Vein endothelial cell (primary cell): Measurements from ENCODE around the gene SLCO1C1. TPM values are rescaled to one million over a fixed set of nuclear protein-coding genes. Genes with fewer than 3 reads are reported as not detected.

Source experiments
- total RNA-seq: library from RNA; depleted of rRNA; stranded (reverse); fragments of >200 nt; gene quantifications from 2 replicates; pipeline ENCODE4 v1.2.3, GENCODE V29; 2012

The SLCO1C1 gene
- 0.57 and 0.98 TPM in 2 replicates for total RNA-seq

GRCh38 chr12:20695232-20695631, at the start of gene SLCO1C1:
Gene SLCO1C1, plus strand, starts transcription at chr12:20695332. Its CDS starts 4,245 bp downstream, at chr12:20699577.

Other genes starting within 250 kb of the SLCO1C1 start
- gene SLCO1B3, start 115.4 kb downstream of the SLCO1C1 start, total RNA-seq = not detected in 2 replicates